ENCODE measurements around the gene GP9. TPM values are rescaled to one million over a fixed set of nuclear protein-coding genes. Genes with fewer than 3 reads are reported as not detected.
"Not testable (repeated sequence)": the region's sequence is repeated elsewhere in the genome, so short reads cannot be mapped to it uniquely, and the experiment has no call there.

GP9 gene
- polyA plus RNA-seq, 3 donors, result 0.89 to 2.2 (median 0.92) TPM

DNA sequence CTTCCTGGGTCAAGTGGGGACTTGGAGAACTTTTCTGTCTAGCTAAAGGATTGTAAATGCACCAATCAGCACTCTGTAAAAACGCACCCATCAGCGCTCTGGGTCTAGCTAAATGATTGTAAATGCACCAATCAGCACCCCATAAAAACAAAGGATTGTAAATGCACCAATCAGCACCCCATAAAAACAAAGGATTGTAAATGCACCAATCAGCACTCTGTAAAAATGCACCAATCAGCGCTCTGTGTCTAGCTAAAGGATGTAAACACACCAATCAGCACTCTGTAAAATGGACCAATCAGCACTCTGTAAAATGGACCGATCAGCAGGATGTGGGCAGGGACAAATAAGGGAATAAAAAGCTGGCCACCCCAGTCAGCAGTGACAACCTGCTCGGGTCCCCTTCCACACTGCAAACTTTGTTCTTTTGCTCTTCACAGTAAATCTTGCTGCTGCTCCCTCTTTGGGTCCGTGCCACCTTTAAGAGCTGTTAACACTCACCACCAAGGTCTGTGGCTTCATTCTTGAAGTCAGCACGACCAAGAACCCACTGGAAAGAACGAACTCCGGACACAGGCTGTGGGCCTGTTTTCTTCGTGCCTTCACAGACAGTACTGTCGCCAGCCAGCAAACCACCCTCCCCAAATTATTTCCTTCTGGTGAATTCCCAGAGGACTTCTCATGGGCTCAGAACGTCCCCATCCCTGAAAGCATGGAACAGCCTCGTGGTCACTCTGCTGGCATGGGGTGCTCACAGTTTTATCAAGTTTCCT lies 8.9 kb downstream of the GP9 start:
- DNase-seq (ENCODE audit: low read depth in 3 of 3, low spot score in 2 of 3), result not testable (repeated sequence)

DNA sequence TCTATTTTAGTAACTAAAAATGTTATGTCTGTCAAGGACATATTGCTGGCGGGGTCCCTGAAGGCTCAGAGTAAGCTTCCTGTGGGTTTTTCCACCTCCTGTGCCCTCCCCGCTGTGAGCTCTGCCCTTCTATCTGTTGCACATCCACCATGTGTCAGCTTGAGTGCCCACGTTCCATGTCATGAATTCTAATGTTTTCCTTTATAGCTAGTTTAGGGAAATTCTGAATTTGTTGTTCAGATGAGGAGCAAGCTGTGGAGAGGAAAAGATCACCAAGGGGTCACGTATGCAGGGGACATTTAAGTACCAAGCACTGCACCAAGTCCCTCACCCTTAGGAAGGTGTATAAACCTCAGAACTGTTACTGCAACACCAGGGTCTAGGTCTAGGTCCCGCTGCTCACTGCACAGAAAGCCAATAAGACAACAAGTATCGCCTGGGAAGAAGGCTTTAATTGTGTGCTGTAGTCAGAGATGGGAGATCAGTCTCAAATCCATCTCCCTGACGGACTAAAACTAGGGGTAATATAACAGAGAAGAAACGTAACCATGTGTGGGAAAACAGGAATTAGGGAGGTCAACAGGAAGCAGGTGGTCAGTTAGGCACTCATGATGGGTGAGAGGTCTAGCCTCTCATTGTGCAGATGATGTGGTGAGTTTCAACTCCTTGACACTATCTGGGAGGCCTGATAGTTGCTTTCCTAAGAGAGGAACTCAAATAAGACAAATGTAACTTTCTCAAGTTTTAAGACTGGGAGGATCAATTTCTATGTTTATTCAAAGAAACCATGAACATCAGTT lies 9.7 kb downstream of the GP9 start:
- DNase-seq (ENCODE audit: low read depth in 3 of 3, low spot score in 2 of 3), result no peak

DNA sequence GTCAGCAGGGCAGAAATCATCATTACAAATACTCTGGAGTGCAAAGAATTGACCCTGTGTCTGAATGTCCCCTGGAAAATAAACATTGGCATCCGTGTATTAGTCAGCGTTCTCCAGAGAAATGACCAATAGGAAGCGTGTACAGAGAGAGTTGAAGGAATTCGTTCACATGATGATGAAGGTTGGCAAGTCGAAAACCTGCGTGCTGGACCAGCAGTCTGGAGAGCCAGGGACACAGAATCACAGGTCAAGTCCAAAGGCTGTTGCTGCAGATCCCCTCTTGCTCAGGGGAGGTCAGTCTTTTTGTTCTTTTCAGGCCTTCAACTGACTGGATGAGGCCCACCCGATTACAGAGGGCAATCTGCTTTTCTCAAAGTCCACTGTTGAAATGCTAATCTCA lies 16.6 kb downstream of the GP9 start:
- no peak for DNase-seq (ENCODE audit: low read depth in 3 of 3, low spot score in 2 of 3)

- DNase-seq (ENCODE audit: low read depth in 3 of 3, low spot score in 2 of 3), result no peak
These were observed 17.9 kb downstream of the GP9 start for GRCh38 chr3:129078510-129078909.

GRCh38 chr3:129081503-129081902 lies 20.9 kb downstream of the GP9 start:
- DNase-seq (ENCODE audit: low read depth in 3 of 3, low spot score in 2 of 3), result no peak

DNA sequence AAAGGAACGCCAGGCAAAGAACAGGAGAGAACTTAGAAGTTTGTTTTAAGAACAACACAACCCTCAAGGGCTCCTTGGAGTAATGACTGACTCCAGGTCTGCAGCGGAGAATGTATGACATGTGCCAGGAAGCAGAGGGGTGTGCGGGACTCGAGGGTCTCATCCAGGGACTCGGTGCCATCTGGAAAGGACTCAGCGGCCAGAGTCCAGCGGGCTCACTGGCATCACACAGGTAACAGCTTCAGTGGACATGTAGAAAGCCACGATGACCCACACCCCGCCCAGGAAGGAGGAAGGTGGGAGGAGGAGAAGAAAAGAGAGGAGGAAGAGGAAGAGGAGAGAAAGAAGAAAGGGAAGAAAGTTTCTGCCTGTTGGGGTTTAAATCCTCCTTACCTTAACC lies 21.4 kb downstream of the GP9 start:
- no peak for DNase-seq (ENCODE audit: low read depth in 3 of 3, low spot score in 2 of 3)

GRCh38 chr3:129084501-129084900 lies 23.9 kb downstream of the GP9 start:
- DNase-seq (ENCODE audit: low read depth in 3 of 3, low spot score in 2 of 3), result no peak

GRCh38 chr3:129085165-129085715 lies 24.7 kb downstream of the GP9 start:
- no peak for DNase-seq (ENCODE audit: low read depth in 3 of 3, low spot score in 2 of 3)

DNA sequence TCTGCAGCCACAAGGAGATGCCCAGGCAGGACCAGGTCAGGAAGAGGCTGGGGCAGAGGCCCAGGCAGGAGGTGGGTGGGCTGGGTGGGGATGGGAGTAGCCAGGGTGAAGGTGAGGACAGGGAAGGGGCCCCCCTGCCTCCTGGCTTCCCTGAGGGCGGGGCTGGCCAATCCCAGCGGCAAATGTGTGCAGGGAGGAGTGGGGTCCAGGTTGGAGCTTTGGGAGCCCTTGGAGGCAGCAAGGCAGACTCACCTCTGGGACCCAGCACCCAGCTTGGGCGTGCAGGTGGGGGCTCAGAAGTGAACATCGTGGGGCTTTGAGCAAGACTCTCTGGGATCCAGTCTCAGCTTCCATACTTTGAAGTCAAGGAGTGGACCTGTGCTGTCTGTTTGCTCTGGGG lies 25.2 kb downstream of the GP9 start:
- no peak for DNase-seq (ENCODE audit: low read depth in 3 of 3, low spot score in 2 of 3)

DNA sequence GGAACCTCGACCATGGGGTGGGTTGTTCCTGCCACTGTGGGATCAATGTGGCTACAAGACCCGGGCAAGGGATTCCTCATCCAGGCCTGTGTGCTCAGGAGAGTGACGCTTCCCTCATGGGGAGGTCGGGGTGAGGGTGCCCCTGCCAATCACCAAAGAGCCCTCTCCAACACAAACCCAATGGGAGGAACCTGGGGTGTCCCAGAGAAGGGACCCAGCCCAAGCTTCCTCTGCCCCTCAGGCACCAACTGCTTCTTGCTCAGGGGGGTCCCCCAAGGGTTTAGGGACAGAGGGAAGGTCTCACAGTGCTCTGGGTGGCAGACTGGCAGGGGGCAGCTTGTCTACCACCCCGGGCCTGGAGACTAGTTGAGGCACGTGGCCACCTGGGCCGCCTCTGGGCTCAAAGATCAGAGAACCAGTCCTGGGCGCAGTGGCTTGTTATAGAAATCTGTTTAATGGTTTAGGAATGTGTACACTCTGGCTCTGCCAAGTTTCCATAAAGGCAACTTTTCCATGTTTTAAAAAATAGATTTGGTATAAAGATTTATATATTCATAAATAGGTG lies 26.6 kb downstream of the GP9 start:
- DNase-seq (ENCODE audit: low read depth in 3 of 3, low spot score in 2 of 3), result no peak

- not testable (repeated sequence) for DNase-seq (ENCODE audit: low read depth in 3 of 3, low spot score in 2 of 3)
These were observed 27.3 kb downstream of the GP9 start for GRCh38 chr3:129087904-129088303.

DNA sequence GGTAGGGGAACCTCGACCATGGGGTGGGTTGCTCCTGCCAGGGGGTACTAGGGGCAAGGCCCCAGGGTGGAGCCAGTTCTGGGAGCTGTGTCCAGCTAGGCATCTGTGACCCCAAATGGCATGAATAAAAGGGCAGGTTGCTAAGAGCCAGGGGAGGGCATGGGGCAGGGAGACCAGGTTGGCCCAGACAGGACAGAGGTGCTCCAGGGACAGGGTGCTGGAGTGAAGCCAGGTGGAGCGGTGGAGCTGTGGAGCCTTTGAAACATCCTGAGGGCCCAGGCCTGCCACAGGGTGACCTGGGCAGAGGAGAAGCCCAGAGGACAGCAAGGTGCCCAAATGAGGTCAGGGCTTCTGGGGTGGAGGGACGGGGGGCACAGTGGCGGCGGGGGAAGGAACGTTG lies 27.7 kb downstream of the GP9 start:
- not testable (repeated sequence) for DNase-seq (ENCODE audit: low read depth in 3 of 3, low spot score in 2 of 3)

DNA sequence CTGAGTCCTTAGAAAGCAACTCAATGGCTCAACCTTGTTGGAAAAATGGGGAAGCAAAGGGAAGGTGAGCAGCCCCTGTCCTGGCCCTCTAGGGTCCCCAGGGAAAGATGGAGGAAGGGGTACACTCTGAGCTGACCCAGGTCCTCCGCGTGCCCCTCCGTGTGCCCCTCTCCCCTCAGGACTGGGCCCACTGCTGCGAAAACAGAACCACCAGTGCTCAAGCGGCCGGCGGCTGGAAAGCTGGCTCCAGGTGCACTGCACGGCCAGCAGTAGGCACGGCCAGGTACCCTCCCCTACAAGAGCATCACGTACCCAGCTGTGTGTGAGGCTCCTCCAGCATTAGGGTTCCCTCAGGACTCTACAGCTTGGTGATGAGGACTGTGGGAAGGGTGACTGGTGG lies 34.7 kb downstream of the GP9 start:
- DNase-seq (ENCODE audit: low read depth in 3 of 3, low spot score in 2 of 3), result no peak

GRCh38 chr3:129100274-129100673 lies 39.7 kb downstream of the GP9 start:
- DNase-seq (ENCODE audit: low read depth in 3 of 3, low spot score in 2 of 3), result no peak

DNA sequence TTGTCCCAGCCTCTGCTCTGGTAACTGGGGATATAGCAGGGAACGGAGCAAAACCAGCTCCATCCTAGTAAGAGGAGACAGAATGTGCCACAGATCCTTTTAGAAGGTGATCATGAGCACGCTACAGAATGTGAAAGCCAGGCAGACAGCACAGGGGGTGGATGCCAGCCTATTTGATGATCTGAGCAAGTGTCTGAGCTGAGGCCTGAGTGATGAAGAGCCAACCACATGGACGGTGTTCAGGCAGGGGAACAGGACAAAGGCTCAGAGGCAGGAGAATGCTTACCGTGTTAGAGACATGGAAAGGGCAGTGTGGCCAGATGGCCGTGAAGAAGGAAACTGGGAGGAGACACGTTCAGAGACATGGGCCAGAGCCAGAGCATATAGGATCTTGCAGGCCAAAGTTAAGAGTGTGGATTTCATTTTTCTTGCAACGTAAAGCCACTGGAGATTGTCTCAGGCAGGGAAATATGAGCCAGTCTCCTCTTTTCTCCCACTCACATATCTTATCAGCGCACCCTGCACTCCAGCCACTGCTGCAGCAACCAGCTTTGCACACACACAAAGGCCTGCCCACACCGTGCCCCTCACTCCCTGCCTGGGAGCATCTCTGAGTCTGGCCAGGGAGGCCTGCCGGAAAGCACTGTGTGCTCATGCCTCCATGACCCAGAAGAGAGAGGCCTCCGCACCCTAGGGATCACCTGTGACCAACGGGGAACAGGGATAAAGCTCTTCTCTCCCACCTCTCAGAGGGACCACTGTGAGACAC lies 41.0 kb downstream of the GP9 start:
- no peak for DNase-seq (ENCODE audit: low read depth in 3 of 3, low spot score in 2 of 3)

DNA sequence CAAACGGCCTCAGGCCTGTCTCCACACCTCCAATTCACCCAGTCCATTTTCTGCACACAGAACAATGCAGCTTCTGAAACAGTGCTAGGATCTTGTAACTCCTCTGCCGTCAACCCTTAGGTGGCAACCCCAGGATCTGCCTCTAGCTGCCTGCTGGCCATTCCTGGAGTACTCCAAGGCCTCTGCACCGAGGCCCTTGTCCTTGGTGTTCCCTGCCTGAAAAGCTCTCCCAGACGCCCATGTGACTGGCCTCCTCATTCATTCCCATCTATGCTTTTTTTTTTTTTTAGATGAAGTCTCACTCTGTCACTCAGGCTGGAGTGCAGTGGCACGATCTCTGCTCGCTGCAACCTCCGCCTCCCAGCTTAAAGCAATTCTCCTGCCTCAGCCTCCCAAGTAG lies 42.7 kb downstream of the GP9 start:
- no peak for DNase-seq (ENCODE audit: low read depth in 3 of 3, low spot score in 2 of 3)

GRCh38 chr3:129104051-129104450 lies 43.5 kb downstream of the GP9 start:
- no peak for DNase-seq (ENCODE audit: low read depth in 3 of 3, low spot score in 2 of 3)

DNA sequence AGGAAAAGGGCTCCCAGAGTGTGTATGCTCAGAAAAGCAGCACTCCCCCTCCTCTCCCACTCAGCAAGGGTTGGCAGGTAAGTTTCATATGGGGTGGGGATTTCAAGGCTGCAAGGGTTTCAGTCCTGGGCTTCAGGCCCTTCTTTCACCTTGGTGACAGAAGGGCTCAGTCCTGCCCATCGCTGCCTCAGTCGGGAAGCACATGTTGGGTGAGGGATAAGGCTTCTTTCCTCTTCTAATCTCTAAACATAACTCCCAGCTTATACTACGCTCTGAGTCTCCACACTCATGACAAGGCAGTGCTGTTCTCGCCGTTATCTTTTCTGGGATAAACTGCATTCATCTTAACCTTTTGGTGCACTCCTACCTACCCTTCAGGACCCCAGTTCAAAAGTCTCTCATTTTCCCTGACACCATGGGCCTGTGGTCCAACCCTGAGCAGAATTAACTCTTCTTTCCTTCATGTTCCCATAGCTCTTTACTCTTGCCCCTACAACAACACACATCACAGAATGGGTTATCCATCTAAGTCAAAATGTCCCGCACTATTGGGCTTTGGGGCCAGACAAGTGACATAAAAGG lies 44.0 kb downstream of the GP9 start:
- DNase-seq (ENCODE audit: low read depth in 3 of 3, low spot score in 2 of 3), result no peak

DNA sequence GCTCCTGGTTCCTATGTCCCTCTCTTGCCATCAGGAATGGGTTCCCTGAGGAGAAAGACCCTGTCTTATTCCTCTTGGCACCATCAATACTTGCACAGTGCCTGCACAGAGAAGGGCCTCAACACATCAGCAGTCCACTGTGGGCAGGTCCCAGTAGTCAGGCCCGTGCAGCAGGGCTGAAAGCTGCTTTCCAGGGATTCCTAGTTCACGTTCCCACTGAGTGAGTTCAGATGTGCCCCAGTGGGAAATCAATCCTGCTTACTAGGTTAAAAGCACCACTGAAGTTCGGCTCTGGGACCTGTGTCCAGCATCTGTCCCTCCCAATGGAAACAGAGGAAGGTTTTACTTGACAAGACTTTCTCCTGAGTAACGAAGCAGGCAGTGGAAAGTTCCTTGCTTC lies 45.3 kb downstream of the GP9 start:
- DNase-seq (ENCODE audit: low read depth in 3 of 3, low spot score in 2 of 3), result no peak

GRCh38 chr3:129106320-129106719 lies 45.7 kb downstream of the GP9 start:
- DNase-seq (ENCODE audit: low read depth in 3 of 3, low spot score in 2 of 3), result no peak

Data from right renal cortex interstitium (tissue), 3 donors.